Right lobe of liver (tissue), 6 donors: Measurements from ENCODE around the gene SBF1. TPM values are rescaled to one million over a fixed set of nuclear protein-coding genes. Genes with fewer than 3 reads are reported as not detected.

ENCODE experiments used
- ATAC-seq, 4 donors: fragments of 200-7000 bp; cut with Tn5 transposase; one replicate each; pipeline ENCODE4 v1.9.1; 2020; ENCODE audit warnings: mild to moderate bottlenecking in 4 of 4, moderate library complexity in 4 of 4
- DNase-seq, 3 donors: peaks; one replicate each; pipeline ENCODE4 v3.0.0-alpha.2; 2020
- H3K27ac ChIP-seq, 3 donors: fragments of 200-600 bp; one replicate each; pipeline ENCODE4 v1.8.0; 2022
- H3K27me3 ChIP-seq, 2 donors: fragments of 200-600 bp; one replicate each; pipeline ENCODE4 v1.8.0; 2022
- H3K36me3 ChIP-seq, 4 donors: fragments of 200-600 bp; sonication (generic) in 1 of 4; one replicate each; pipeline versions ENCODE4 v1.5.1 to v1.8.0; 2017 to 2022; ENCODE audit warnings: control low read depth in 1 of 4
- H3K4me1 ChIP-seq, 4 donors: fragments of 200-600 bp; sonication (generic) in 1 of 4; one replicate each; pipeline versions ENCODE4 v1.5.1 to v1.8.0; 2017 to 2022; ENCODE audit warnings: control low read depth in 1 of 4
- H3K4me3 ChIP-seq, 3 donors: fragments of 200-600 bp; one replicate each; pipeline ENCODE4 v1.8.0; 2022
- H3K9me3 ChIP-seq, 4 donors: fragments of 200-600 bp; sonication (generic) in 1 of 4; one replicate each; pipeline versions ENCODE4 v1.5.1 to v1.8.0; 2017 to 2022; ENCODE audit warnings: control low read depth in 1 of 4
- CTCF ChIP-seq, 4 donors: fragments of 200-600 bp in 3 of 4; fragments of 450-650 bp in 1 of 4; IDR thresholded peaks; one replicate each; pipeline versions ENCODE4 v1.5.1 to v1.8.0; 2016 to 2022; ENCODE audit warnings: antibody characterized with exemption in 4 of 4, mild to moderate bottlenecking in 2 of 4
- POLR2A ChIP-seq: fragments of 450-650 bp; IDR thresholded peaks from one replicate; pipeline ENCODE4 v1.6.1; 2017; ENCODE audit warnings: antibody characterized with exemption, mild to moderate bottlenecking
- WGBS: methylation state at CpG from one replicate; pipeline ENCODE4 v1.1.6; 2018; ENCODE audit warnings: low coverage, low lambda C conversion rate; ENCODE audit not compliant: insufficient coverage; ENCODE audit errors: missing lambda C conversion rate; 5-methylcytosine and 5-hydroxymethylcytosine counted together
- intact Hi-C, 2 donors: fragments of 100-400 bp; cut with DNase I; formaldehyde crosslinking; loops; one replicate each; pipeline versions ENCODE4 v1.11.2 to v1.14.1; 2022
- total RNA-seq, 6 experiments: library from RNA; depleted of rRNA in 2 of 6; stranded (reverse); fragments of >200 nt in 2 of 6; fragmentation: NEBNext Ultra II Directional in 3 of 6; extraction: Animal tissue kit (Norgen Biotek cat#: 25700) in 3 of 6; gene quantifications; one replicate each; pipeline versions ENCODE4 v1.1.0 to v1.2.4, GENCODE V29; 2016 to 2023
- donor health status: DM: no; HTN: yes; CAD: no.
- donor health status: DM: no; HTN: no; CAD: no.
- donor health status: DM: no; HTN: no; CAD: no.
- donor health status: DM: no; HTN: yes; CAD: no.
- donor health status: DM: no; HTN: yes; CAD: no.

Gene SBF1
- total RNA-seq, 6 experiments from 2014 or later, result 18.3 to 28.9 (median 22.8) TPM

DNA sequence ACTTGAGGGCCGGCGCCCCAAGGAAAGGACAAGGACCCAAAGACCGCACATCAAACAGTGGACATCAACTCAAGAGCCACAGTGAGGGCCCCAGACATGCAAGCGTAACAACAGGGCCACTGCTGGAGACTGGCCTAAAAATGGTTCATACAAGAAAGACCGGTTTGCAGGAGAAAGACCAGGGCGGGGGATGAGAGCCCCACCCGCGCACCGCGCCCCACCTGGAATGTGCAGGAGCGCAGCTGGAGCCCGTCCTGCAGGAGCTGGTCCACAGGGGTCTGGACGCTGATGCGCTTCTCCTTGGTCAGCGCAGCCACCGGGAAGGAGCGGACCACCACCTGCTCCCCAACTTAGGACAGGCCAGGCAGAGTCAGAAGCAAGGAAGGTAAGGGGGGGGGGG, 13.9 kb downstream of the SBF1 start:
- H3K4me3 ChIP-seq, result no peak overlapping the region
- peaks cover 4 to 71% (median 38%) of the 10 kb centered on the region in 4 donors for H3K36me3 ChIP-seq
- H3K27ac ChIP-seq, result no peak overlapping the region
- H3K27me3 ChIP-seq, result no peaks in the 10 kb centered on the region
- no peak for TF ChIP-seq POLR2A
- no peak for TF ChIP-seq CTCF (IDR thresholded peaks at IDR 0.05)
- no peak for DNase-seq
- no peaks in the 10 kb centered on the region for H3K9me3 ChIP-seq
- H3K4me1 ChIP-seq, result no peaks in the 10 kb centered on the region
- WGBS, result 93% methylated on average over 9 of the region's 17 CpGs
- ATAC-seq, result no peak
- intact Hi-C loops, result no loop called here

- TF ChIP-seq CTCF (IDR thresholded peaks at IDR 0.05) (no peak), POLR2A (no peak)
- no peak overlapping the region for H3K27ac ChIP-seq
- H3K9me3 ChIP-seq, result no peaks in the 10 kb centered on the region
- no peak overlapping the region for H3K4me3 ChIP-seq
- no peaks in the 10 kb centered on the region for H3K27me3 ChIP-seq
- ATAC-seq (peak in 1 of 4 donors; percentile 10), DNase-seq (no peak)
- intact Hi-C loops, result no loop called here
- WGBS, result no CpG with 5 or more reads among the region's 41 CpGs
- peaks cover 4 to 71% (median 39%) of the 10 kb centered on the region in 4 donors for H3K36me3 ChIP-seq
- no peaks in the 10 kb centered on the region for H3K4me1 ChIP-seq
Measured at GRCh38 chr22:50459496-50460140, 15.2 kb downstream of the SBF1 start.

GRCh38 chr22:50459016-50459415, 15.8 kb downstream of the SBF1 start:
- intact Hi-C loops, result no loop called here
- WGBS, result 71% methylated on average over 4 of the region's 22 CpGs
- Histone ChIP-seq H3K36me3 (peaks cover 4 to 71% (median 36%) of the 10 kb centered on the region in 4 donors), H3K27ac (no peak overlapping the region), H3K4me1 (no peaks in the 10 kb centered on the region), H3K4me3 (no peak overlapping the region), H3K27me3 (no peaks in the 10 kb centered on the region), H3K9me3 (no peaks in the 10 kb centered on the region)
- DNase-seq, result no peak
- ATAC-seq, result no peak
- TF ChIP-seq POLR2A (no peak), CTCF (IDR thresholded peaks at IDR 0.05) (no peak)

DNA sequence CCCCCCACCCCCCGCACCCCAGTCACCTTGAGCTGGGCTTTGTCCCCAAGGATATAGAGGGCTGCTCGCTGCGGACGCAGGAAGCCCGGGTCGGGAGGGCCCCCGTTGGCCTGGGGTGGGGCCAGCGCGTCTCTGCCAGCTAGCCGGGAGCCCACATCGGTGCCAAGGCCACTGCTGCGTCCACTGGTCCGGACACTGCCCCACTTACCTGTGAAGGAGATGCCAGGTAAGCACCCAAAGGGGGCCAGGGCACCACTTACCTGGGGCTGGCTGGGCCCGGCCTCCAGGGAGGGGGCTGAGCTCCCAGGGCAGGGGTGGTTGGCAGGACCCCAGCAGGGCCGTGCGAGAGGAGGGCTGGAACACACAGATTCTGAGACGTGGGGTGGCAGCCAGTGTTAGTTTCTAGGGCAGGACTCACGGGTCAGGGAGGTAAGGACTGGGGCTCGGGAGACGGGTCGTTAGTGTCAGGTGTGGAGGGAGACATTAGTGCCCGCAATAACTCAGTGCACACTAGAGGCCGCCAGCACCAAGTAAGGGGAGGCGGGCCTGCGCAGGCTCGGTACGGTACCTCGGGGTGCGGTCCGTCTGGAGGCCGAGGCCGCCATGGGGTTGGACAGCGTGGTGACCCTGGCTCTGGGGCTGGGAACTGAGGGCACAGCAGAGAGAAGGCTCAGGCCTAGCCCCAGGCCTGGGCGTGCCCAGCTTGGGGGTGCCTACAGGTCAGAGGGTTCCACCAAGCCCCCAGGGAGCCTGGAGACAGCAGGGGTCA, 18.2 kb downstream of the SBF1 start:
- ATAC-seq (peak in 1 of 4 donors; percentile 11), DNase-seq (no peak)

More for the DNA sequence above, 18.2 kb downstream of the SBF1 start:
- 74% methylated on average over 6 of the region's 34 CpGs for WGBS
- Histone ChIP-seq H3K27me3 (no peaks in the 10 kb centered on the region), H3K36me3 (peaks cover 4 to 47% (median 19%) of the 10 kb centered on the region in 4 donors), H3K27ac (no peak overlapping the region), H3K4me1 (no peaks in the 10 kb centered on the region), H3K4me3 (no peak overlapping the region), H3K9me3 (no peaks in the 10 kb centered on the region)
- TF ChIP-seq POLR2A (no peak), CTCF (IDR thresholded peaks at IDR 0.05) (peak in 1 of 4 donors; percentile 7)
- intact Hi-C loops, result no loop called here
